ENCODE measurements around the gene MARK1. TPM values are rescaled to one million over a fixed set of nuclear protein-coding genes. Genes with fewer than 3 reads are reported as not detected.
"Not testable (repeated sequence)": the region's sequence is repeated elsewhere in the genome, so short reads cannot be mapped to it uniquely, and the experiment has no call there.

MARK1 gene
- total RNA-seq, 1 experiment from 2014 or later: 1.3 TPM

DNA sequence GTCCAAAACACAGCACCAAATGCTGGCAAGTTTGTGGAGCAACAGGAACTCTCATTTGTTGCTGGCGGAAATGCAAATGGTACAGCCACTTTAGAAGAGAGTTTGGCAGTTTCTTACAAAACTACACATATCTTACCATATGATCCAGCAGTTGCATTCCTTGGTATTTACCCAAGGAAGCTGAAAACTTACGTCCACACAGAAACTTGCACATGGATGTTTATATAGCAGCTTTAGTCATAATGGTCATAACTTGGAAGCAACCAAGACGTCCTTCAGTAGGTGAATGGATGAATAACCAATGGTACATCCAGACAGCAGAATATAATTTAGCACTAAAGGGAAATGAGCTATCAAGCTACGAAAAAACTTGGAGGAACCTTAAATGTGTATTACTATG is 66.4 kb downstream of the MARK1 start:
- Histone ChIP-seq H3K9me3 (ENCODE audit: low read length) (no peaks in the 10 kb centered on the region), H3K27me3 (ENCODE audit: low read length) (no peaks in the 10 kb centered on the region), H3K79me2 (ENCODE audit: low read length) (no peaks in the 10 kb centered on the region), H3K9ac (ENCODE audit: low read length) (no peak overlapping the region), H3K4me2 (ENCODE audit: low read depth, low read length, poor library complexity, severe bottlenecking) (no peak overlapping the region), H2AFZ (ENCODE audit: low read length) (no peak overlapping the region), H3K36me3 (ENCODE audit: insufficient read depth, low read length) (no peaks in the 10 kb centered on the region), H3K27ac (ENCODE audit: low read length) (no peak overlapping the region), H3K9me2 (replicated peaks; ENCODE audit: insufficient read depth, low read length) (no peaks in the 10 kb centered on the region), H4K20me1 (ENCODE audit: insufficient read depth, low read depth, low read length) (no peaks in the 10 kb centered on the region), H3K4me3 (ENCODE audit: low read length) (no peak overlapping the region), H3K4me1 (ENCODE audit: low read length) (peaks cover 3% of the 10 kb centered on the region; the same call in 1 of the 2 replicates)
- no peak for DNase-seq

- no peaks in the 10 kb centered on the region for H3K36me3 ChIP-seq (ENCODE audit: insufficient read depth, low read length)
- no peaks in the 10 kb centered on the region for H4K20me1 ChIP-seq (ENCODE audit: insufficient read depth, low read depth, low read length)
- no peaks in the 10 kb centered on the region for H3K9me3 ChIP-seq (ENCODE audit: low read length)
- H3K4me2 ChIP-seq (ENCODE audit: low read depth, low read length, poor library complexity, severe bottlenecking): no peak overlapping the region
- no peak overlapping the region for H3K9ac ChIP-seq (ENCODE audit: low read length)
- no peak overlapping the region for H2AFZ ChIP-seq (ENCODE audit: low read length)
- no peaks in the 10 kb centered on the region for H3K9me2 ChIP-seq (replicated peaks; ENCODE audit: insufficient read depth, low read length)
- H3K27me3 ChIP-seq (ENCODE audit: low read length): no peaks in the 10 kb centered on the region
- no peak overlapping the region for H3K27ac ChIP-seq (ENCODE audit: low read length)
- H3K4me3 ChIP-seq (ENCODE audit: low read length): no peak overlapping the region
- no peaks in the 10 kb centered on the region for H3K79me2 ChIP-seq (ENCODE audit: low read length)
- peaks cover 3% of the 10 kb centered on the region; the same call in 1 of the 2 replicates for H3K4me1 ChIP-seq (ENCODE audit: low read length)
- no peak for DNase-seq
Measured at GRCh38 chr1:220595179-220595578, 67.2 kb downstream of the MARK1 start.

- H3K27me3 ChIP-seq (ENCODE audit: low read length): no peaks in the 10 kb centered on the region
Measured at GRCh38 chr1:220604926-220605325, 77.0 kb downstream of the MARK1 start.

DNA sequence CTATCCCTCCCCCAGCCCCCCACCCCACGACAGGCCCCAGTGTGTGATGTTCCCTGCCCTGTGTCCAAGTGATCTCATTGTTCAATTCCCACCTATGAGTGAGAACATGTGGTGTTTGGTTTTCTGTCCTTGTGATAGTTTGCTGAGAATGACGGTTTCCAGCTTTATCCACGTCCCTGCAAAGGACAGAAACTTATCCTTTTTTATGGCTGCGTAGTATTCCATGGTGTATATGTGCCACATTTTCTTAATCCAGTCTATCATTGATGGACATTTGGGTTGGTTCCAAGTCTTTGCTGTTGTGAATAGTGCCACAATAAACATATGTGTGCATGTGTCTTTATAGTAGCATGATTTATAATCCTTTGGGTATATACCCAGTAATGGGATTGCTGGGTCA is 77.7 kb downstream of the MARK1 start:
- H3K27me3 ChIP-seq (ENCODE audit: low read length); H3K4me1 ChIP-seq (ENCODE audit: low read length); H3K9ac ChIP-seq (ENCODE audit: low read length); H3K4me2 ChIP-seq (ENCODE audit: low read depth, low read length, poor library complexity, severe bottlenecking); H3K9me2 ChIP-seq (replicated peaks; ENCODE audit: insufficient read depth, low read length); DNase-seq; H3K36me3 ChIP-seq (ENCODE audit: insufficient read depth, low read length); H3K79me2 ChIP-seq (ENCODE audit: low read length); H2AFZ ChIP-seq (ENCODE audit: low read length); H3K27ac ChIP-seq (ENCODE audit: low read length); H3K9me3 ChIP-seq (ENCODE audit: low read length); H3K4me3 ChIP-seq (ENCODE audit: low read length); H4K20me1 ChIP-seq (ENCODE audit: insufficient read depth, low read depth, low read length): not testable (repeated sequence)

More at GRCh38 chr1:220604926-220605325, 77.0 kb downstream of the MARK1 start:
- H3K27ac ChIP-seq (ENCODE audit: low read length): no peak overlapping the region
- no peaks in the 10 kb centered on the region for H3K36me3 ChIP-seq (ENCODE audit: insufficient read depth, low read length)
- H3K4me3 ChIP-seq (ENCODE audit: low read length): no peak overlapping the region
- H4K20me1 ChIP-seq (ENCODE audit: insufficient read depth, low read depth, low read length): no peaks in the 10 kb centered on the region
- no peak overlapping the region for H2AFZ ChIP-seq (ENCODE audit: low read length)
- H3K79me2 ChIP-seq (ENCODE audit: low read length): no peaks in the 10 kb centered on the region
- no peaks in the 10 kb centered on the region for H3K9me2 ChIP-seq (replicated peaks; ENCODE audit: insufficient read depth, low read length)
- no peak for DNase-seq
- no peak overlapping the region for H3K4me2 ChIP-seq (ENCODE audit: low read depth, low read length, poor library complexity, severe bottlenecking)
- no peaks in the 10 kb centered on the region for H3K4me1 ChIP-seq (ENCODE audit: low read length)
- no peak overlapping the region for H3K9ac ChIP-seq (ENCODE audit: low read length)
- H3K9me3 ChIP-seq (ENCODE audit: low read length): no peaks in the 10 kb centered on the region

DNA sequence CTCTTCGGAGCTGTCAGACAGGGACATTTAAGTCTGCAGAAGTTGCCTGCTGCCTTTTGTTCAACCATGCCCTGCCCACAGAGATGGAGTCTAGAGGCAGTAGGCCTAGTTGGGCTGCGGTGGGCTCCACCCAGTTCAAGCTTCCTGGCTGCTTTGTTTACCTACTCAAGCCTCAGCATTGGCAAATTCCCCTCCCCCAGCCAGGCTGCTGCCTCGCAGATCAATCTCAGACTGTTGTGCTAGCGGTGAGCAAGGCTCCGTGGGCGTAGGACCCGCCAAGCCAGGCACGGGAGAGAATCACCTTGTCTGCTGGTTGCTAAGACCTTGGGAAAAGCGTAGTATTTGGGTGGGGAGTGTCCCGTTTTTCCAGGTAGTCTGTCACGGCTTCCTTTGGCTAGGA is 83.2 kb downstream of the MARK1 start:
- not testable (repeated sequence) for H3K4me3 ChIP-seq (ENCODE audit: low read length); H3K9ac ChIP-seq (ENCODE audit: low read length); H3K4me1 ChIP-seq (ENCODE audit: low read length); H3K9me2 ChIP-seq (replicated peaks; ENCODE audit: insufficient read depth, low read length); H3K4me2 ChIP-seq (ENCODE audit: low read depth, low read length, poor library complexity, severe bottlenecking); H3K79me2 ChIP-seq (ENCODE audit: low read length); H2AFZ ChIP-seq (ENCODE audit: low read length); H3K9me3 ChIP-seq (ENCODE audit: low read length); DNase-seq; H4K20me1 ChIP-seq (ENCODE audit: insufficient read depth, low read depth, low read length); H3K27ac ChIP-seq (ENCODE audit: low read length); H3K27me3 ChIP-seq (ENCODE audit: low read length); H3K36me3 ChIP-seq (ENCODE audit: insufficient read depth, low read length)

- Histone ChIP-seq H3K4me1 (ENCODE audit: low read length) (no peaks in the 10 kb centered on the region), H3K27ac (ENCODE audit: low read length) (no peak overlapping the region), H3K4me3 (ENCODE audit: low read length) (no peak overlapping the region), H3K9me3 (ENCODE audit: low read length) (no peaks in the 10 kb centered on the region), H3K27me3 (ENCODE audit: low read length) (no peaks in the 10 kb centered on the region), H3K36me3 (ENCODE audit: insufficient read depth, low read length) (no peaks in the 10 kb centered on the region), H3K9me2 (replicated peaks; ENCODE audit: insufficient read depth, low read length) (no peaks in the 10 kb centered on the region), H4K20me1 (ENCODE audit: insufficient read depth, low read depth, low read length) (0 out of 2 replicates have a peak, but pooled peaks cover 4% of the 10 kb centered on the region), H3K4me2 (ENCODE audit: low read depth, low read length, poor library complexity, severe bottlenecking) (no peak overlapping the region), H3K9ac (ENCODE audit: low read length) (no peak overlapping the region), H3K79me2 (ENCODE audit: low read length) (no peaks in the 10 kb centered on the region), H2AFZ (ENCODE audit: low read length) (no peak overlapping the region)
- no peak for DNase-seq
Measured at GRCh38 chr1:220616836-220617235, 88.9 kb downstream of the MARK1 start.

DNA sequence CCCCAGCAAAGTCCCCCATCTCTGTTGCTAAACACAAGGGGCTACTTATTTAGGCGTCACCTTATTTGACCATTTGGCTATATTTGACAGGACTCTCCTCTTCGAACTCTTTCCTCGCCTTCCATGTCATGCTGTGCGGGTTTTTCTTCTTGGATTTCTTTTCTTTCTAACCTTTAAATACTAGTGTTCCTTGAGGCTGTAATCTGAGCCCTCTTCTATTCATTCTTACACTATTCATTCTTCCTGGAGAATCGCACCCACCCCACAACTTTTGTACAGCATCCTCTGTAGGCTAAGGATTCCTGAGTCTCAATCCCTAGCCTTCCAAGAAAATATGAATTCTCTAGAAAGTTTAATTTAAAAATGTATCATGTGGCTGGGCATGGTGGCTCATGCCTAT is 100.5 kb downstream of the MARK1 start:
- Histone ChIP-seq H3K9me3 (ENCODE audit: low read length) (no peaks in the 10 kb centered on the region), H3K79me2 (ENCODE audit: low read length) (no peaks in the 10 kb centered on the region), H3K9ac (ENCODE audit: low read length) (no peak overlapping the region), H2AFZ (ENCODE audit: low read length) (no peak overlapping the region), H3K27ac (ENCODE audit: low read length) (no peak overlapping the region), H4K20me1 (ENCODE audit: insufficient read depth, low read depth, low read length) (no peaks in the 10 kb centered on the region), H3K9me2 (replicated peaks; ENCODE audit: insufficient read depth, low read length) (no peaks in the 10 kb centered on the region), H3K4me1 (ENCODE audit: low read length) (no peaks in the 10 kb centered on the region), H3K36me3 (ENCODE audit: insufficient read depth, low read length) (no peaks in the 10 kb centered on the region), H3K4me2 (ENCODE audit: low read depth, low read length, poor library complexity, severe bottlenecking) (no peak overlapping the region), H3K4me3 (ENCODE audit: low read length) (no peak overlapping the region), H3K27me3 (ENCODE audit: low read length) (no peaks in the 10 kb centered on the region)
- DNase-seq: no peak

DNA sequence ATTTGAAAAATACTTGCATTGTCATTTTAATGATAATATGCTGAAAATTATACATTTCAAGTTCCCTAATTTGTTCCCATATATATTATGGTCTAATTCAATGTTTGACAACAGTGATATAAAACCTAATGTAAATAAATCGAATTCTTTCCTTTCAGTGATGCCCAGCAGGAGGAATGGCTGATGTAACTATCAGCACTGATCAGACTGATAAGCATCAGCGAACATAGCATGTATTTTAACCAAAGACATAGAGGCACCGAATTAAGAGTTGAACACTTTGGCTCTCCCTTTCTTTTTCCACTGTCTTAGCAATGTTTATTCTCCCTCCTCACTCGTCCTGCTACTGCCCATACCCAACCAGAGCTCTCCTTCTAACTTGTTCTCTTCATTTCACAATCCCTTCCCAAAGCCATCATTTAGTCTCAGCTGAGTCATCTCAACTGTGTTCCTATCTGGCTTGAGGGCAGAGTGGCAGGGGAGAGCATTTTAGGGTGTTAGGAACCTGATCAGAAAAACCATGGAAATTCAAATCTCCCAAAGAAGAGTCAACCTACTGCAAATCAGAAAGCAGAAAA is 103.4 kb downstream of the MARK1 start:
- no peak overlapping the region for H3K4me2 ChIP-seq (ENCODE audit: low read depth, low read length, poor library complexity, severe bottlenecking)
- H3K79me2 ChIP-seq (ENCODE audit: low read length): no peaks in the 10 kb centered on the region
- H3K9me2 ChIP-seq (replicated peaks; ENCODE audit: insufficient read depth, low read length): no peaks in the 10 kb centered on the region
- no peak overlapping the region for H3K9ac ChIP-seq (ENCODE audit: low read length)
- no peaks in the 10 kb centered on the region for H3K9me3 ChIP-seq (ENCODE audit: low read length)
- no peaks in the 10 kb centered on the region for H3K4me1 ChIP-seq (ENCODE audit: low read length)
- H3K36me3 ChIP-seq (ENCODE audit: insufficient read depth, low read length): no peaks in the 10 kb centered on the region
- no peak overlapping the region for H2AFZ ChIP-seq (ENCODE audit: low read length)
- H3K4me3 ChIP-seq (ENCODE audit: low read length): no peak overlapping the region
- H4K20me1 ChIP-seq (ENCODE audit: insufficient read depth, low read depth, low read length): no peaks in the 10 kb centered on the region
- H3K27ac ChIP-seq (ENCODE audit: low read length): no peak overlapping the region
- no peak for DNase-seq
- no peaks in the 10 kb centered on the region for H3K27me3 ChIP-seq (ENCODE audit: low read length)

- no peaks in the 10 kb centered on the region for H3K36me3 ChIP-seq (ENCODE audit: insufficient read depth, low read length)
- no peaks in the 10 kb centered on the region for H3K79me2 ChIP-seq (ENCODE audit: low read length)
- DNase-seq: no peak
- H3K4me2 ChIP-seq (ENCODE audit: low read depth, low read length, poor library complexity, severe bottlenecking): no peak overlapping the region
- no peaks in the 10 kb centered on the region for H3K4me1 ChIP-seq (ENCODE audit: low read length)
- no peaks in the 10 kb centered on the region for H4K20me1 ChIP-seq (ENCODE audit: insufficient read depth, low read depth, low read length)
- H3K27ac ChIP-seq (ENCODE audit: low read length): no peak overlapping the region
- no peak overlapping the region for H3K9ac ChIP-seq (ENCODE audit: low read length)
- H3K27me3 ChIP-seq (ENCODE audit: low read length): no peaks in the 10 kb centered on the region
- H3K4me3 ChIP-seq (ENCODE audit: low read length): no peak overlapping the region
- H3K9me3 ChIP-seq (ENCODE audit: low read length): no peaks in the 10 kb centered on the region
- H2AFZ ChIP-seq (ENCODE audit: low read length): no peak overlapping the region
- H3K9me2 ChIP-seq (replicated peaks; ENCODE audit: insufficient read depth, low read length): no peaks in the 10 kb centered on the region
Measured at GRCh38 chr1:220637759-220638158, 109.8 kb downstream of the MARK1 start.
